ENCODE measurements around the gene SCUBE3.

DNA sequence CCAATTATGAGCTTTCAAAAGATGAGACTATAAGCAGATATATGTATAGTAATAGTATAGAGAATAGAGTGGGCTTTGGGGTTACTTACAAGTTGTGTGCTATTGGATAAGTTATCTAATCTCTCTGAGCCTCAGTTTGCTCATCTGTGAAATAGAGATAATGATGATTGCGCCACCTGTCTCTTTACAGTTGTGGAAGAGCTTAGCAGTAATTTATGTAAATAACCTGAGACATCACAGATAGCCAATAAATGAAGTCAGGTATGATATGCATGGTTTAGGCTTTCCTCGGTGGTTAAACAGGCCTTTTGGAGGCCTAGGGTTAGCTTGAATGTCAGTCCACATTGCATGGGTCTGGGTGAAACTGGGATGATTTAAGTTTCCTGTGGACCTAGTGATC is 29.8 kb upstream of the SCUBE3 start:
- TF ChIP-seq, protein P1, sequence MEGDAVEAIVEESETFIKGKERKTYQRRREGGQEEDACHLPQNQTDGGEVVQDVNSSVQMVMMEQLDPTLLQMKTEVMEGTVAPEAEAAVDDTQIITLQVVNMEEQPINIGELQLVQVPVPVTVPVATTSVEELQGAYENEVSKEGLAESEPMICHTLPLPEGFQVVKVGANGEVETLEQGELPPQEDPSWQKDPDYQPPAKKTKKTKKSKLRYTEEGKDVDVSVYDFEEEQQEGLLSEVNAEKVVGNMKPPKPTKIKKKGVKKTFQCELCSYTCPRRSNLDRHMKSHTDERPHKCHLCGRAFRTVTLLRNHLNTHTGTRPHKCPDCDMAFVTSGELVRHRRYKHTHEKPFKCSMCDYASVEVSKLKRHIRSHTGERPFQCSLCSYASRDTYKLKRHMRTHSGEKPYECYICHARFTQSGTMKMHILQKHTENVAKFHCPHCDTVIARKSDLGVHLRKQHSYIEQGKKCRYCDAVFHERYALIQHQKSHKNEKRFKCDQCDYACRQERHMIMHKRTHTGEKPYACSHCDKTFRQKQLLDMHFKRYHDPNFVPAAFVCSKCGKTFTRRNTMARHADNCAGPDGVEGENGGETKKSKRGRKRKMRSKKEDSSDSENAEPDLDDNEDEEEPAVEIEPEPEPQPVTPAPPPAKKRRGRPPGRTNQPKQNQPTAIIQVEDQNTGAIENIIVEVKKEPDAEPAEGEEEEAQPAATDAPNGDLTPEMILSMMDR (IDR thresholded peaks at IDR 0.05; ENCODE audit: insufficient read depth, low read length, poor library complexity, severe bottlenecking): no peak
- no peak for TF ChIP-seq EZH2phosphoT487 (conservative IDR thresholded peaks at IDR 0.05; ENCODE audit: low read length)
